GM19452 (cell line): ENCODE results near the gene RDH8.
"Not testable (repeated sequence)": the region's sequence is repeated elsewhere in the genome, so short reads cannot be mapped to it uniquely, and the experiment has no call there.

Source experiments
- ATAC-seq: cut with Tn5 transposase; IDR thresholded peaks from one replicate; pipeline ENCODE4 v1.9.1; 2021; ENCODE audit not compliant: unreplicated experiment

RDH8 gene

GRCh38 chr19:10005632-10006334, 7.5 kb upstream of the RDH8 start:
- ATAC-seq, result no peak

GRCh38 chr19:10006335-10006708, 7.0 kb upstream of the RDH8 start:
- ATAC-seq, result no peak

GRCh38 chr19:10006752-10007323, 6.4 kb upstream of the RDH8 start:
- ATAC-seq, result no peak

- ATAC-seq, result no peak
These were observed 5.7 kb upstream of the RDH8 start for GRCh38 chr19:10007371-10008183.

GRCh38 chr19:10008184-10008765, 5.0 kb upstream of the RDH8 start:
- ATAC-seq, result no peak

GRCh38 chr19:10009714-10010224, 3.5 kb upstream of the RDH8 start:
- ATAC-seq, result no peak

GRCh38 chr19:10010247-10010691, 3.0 kb upstream of the RDH8 start, which contains the start of gene COL5A3:
TSS of gene COL5A3 (minus strand) at chr19:10010504. CDS start at chr19:10010385, 119 bp downstream.
- no peak for ATAC-seq

- ATAC-seq, result no peak
These were observed 2.3 kb upstream of the RDH8 start for GRCh38 chr19:10010939-10011338.

GRCh38 chr19:10011974-10012373, 1.3 kb upstream of the RDH8 start:
- no peak for ATAC-seq

GRCh38 chr19:10013834-10014618, 743 bp downstream of the RDH8 start:
- no peak for ATAC-seq

- no peak for ATAC-seq
These were observed 5.0 kb downstream of the RDH8 start for GRCh38 chr19:10018263-10018662.

- ATAC-seq, result no peak
These were observed 5.5 kb downstream of the RDH8 start for GRCh38 chr19:10018786-10019185.

GRCh38 chr19:10019246-10019645, 6.0 kb downstream of the RDH8 start:
- no peak for ATAC-seq

- ATAC-seq, result no peak
These were observed 7.6 kb downstream of the RDH8 start for GRCh38 chr19:10020851-10021250.

- no peak for ATAC-seq
These were observed 8.2 kb downstream of the RDH8 start for GRCh38 chr19:10021446-10021845.

- no peak for ATAC-seq
These were observed 8.6 kb downstream of the RDH8 start for GRCh38 chr19:10021863-10022262.

- ATAC-seq, result not testable (repeated sequence)
These were observed 9.8 kb downstream of the RDH8 start for GRCh38 chr19:10023096-10023495.

- no peak for ATAC-seq
These were observed 13.5 kb downstream of the RDH8 start for GRCh38 chr19:10026744-10027143.

- ATAC-seq, result no peak
These were observed 14.1 kb downstream of the RDH8 start for GRCh38 chr19:10027158-10027997.

- no peak for ATAC-seq
These were observed 20.3 kb downstream of the RDH8 start for GRCh38 chr19:10033614-10034013.
